ENCODE results near the gene COL24A1. TPM values are rescaled to one million over a fixed set of nuclear protein-coding genes. Genes with fewer than 3 reads are reported as not detected.

The COL24A1 gene
- total and polyA plus RNA-seq, 2 experiments from 2014 or later, result 0.22 to 0.23 TPM

DNA sequence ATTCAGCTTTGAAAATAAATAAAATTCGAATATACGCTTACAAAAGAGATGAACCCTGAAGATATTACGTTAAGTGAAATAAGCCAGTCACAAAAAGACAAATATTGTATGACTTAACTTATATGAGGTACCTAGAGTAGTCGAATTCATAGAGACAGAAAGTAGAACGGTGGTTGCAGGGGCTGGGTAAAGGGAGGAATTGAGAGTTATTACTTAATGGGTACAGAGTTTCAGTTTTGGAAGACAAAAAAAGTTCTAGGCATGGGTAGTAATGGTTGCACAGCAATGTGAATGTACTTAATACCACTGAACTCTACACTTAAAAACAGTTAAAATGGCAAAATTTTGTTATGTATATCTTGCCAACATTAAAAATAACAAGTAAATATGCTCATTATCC is 399.7 kb downstream of the COL24A1 start:
- no peak overlapping the region for H3K4me3 ChIP-seq
- no peaks in the 10 kb centered on the region for H4K20me1 ChIP-seq (ENCODE audit: insufficient read depth)
- in situ Hi-C loops (cut with MboI), result no loop called here
- H3K4me2 ChIP-seq (ENCODE audit: unreplicated experiment), result no peak overlapping the region
- no peak overlapping the region for H3K9ac ChIP-seq
- no peaks in the 10 kb centered on the region for H3K4me1 ChIP-seq (ENCODE audit: insufficient read depth)
- H3K9me2 ChIP-seq (ENCODE audit: insufficient read depth), result no peaks in the 10 kb centered on the region
- no peak for TF ChIP-seq EZH2 (IDR thresholded peaks at IDR 0.05; ENCODE audit: insufficient read depth, poor library complexity, severe bottlenecking)
- no peak for TF ChIP-seq EZH2phosphoT487 (IDR thresholded peaks at IDR 0.05; ENCODE audit: insufficient read depth, low read depth)
- H2AFZ ChIP-seq, result no peak overlapping the region
- DNase-seq, result no peak
- H3K79me2 ChIP-seq (ENCODE audit: insufficient read depth), result no peaks in the 10 kb centered on the region
- 73 to 80% methylated on average over 5 of the region's 5 CpGs for WGBS, 2 experiments (ENCODE audit: low coverage in 1 of 2, low lambda C conversion rate in 2 of 2, missing lambda C conversion rate in 2 of 2)
- H3F3A ChIP-seq (ENCODE audit: insufficient read depth), result no peaks in the 10 kb centered on the region
- H3K36me3 ChIP-seq (ENCODE audit: low read depth), result no peaks in the 10 kb centered on the region
- no peak overlapping the region for H3K27ac ChIP-seq
- H3K27me3 ChIP-seq (replicated peaks; ENCODE audit: insufficient read depth), result no peaks in the 10 kb centered on the region
- no peaks in the 10 kb centered on the region for H3K9me3 ChIP-seq (ENCODE audit: low read depth)

DNA sequence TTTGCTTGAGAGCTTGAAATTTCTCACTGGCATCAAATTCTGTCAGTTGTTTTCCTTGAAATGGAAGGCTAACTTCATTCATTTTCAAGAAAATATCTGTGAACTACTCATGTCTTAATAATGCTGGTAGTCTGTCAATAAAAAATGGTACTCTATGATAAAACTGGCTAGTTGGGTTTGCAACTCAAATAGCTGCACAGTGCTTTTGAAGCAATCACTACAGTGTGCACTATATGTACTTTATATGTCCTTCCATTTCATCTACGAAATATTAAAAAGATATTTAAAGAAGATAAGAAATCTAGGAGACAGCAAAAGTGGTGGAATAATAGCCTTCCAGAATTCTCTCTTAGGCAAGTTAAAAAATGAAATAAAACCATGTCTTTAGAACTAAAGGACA is 408.5 kb downstream of the COL24A1 start:
- Histone ChIP-seq H3K27ac (no peak overlapping the region), H3K27me3 (replicated peaks; ENCODE audit: insufficient read depth) (no peaks in the 10 kb centered on the region), H3K9me2 (ENCODE audit: insufficient read depth) (no peaks in the 10 kb centered on the region), H3F3A (ENCODE audit: insufficient read depth) (no peaks in the 10 kb centered on the region), H3K4me1 (ENCODE audit: insufficient read depth) (no peaks in the 10 kb centered on the region), H3K79me2 (ENCODE audit: insufficient read depth) (no peaks in the 10 kb centered on the region), H3K9me3 (ENCODE audit: low read depth) (no peaks in the 10 kb centered on the region), H3K4me2 (ENCODE audit: unreplicated experiment) (no peak overlapping the region), H4K20me1 (ENCODE audit: insufficient read depth) (no peaks in the 10 kb centered on the region), H3K4me3 (no peak overlapping the region), H2AFZ (no peak overlapping the region), H3K36me3 (ENCODE audit: low read depth) (no peaks in the 10 kb centered on the region), H3K9ac (no peak overlapping the region)
- DNase-seq, result no peak
- in situ Hi-C loops (cut with MboI), result no loop called here
- TF ChIP-seq EZH2 (IDR thresholded peaks at IDR 0.05; ENCODE audit: insufficient read depth, poor library complexity, severe bottlenecking) (no peak), EZH2phosphoT487 (IDR thresholded peaks at IDR 0.05; ENCODE audit: insufficient read depth, low read depth) (no peak)
- 36 to 47% methylated on average over 1 of the region's 1 CpG for WGBS, 2 experiments (ENCODE audit: low coverage in 1 of 2, low lambda C conversion rate in 2 of 2, missing lambda C conversion rate in 2 of 2)

DNA sequence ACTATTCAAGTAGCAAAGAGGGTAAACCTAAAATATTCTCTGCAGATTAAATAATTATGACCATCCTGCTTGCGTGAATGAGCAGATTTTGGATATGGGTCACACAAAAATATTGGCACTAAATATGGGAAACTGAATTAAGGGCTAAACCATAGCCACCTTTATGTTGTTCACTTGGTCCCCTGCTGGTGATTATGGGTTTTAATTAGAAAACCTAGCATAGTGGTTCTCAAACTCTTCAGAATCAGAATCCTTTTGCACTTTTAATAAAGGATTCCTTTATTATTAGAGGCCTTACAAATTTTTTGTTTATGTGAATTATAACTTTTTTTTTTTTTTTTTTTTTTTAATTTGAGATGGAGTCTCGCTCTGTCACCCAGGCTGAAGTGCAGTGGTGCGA is 409.8 kb downstream of the COL24A1 start:
- no peaks in the 10 kb centered on the region for H3K27me3 ChIP-seq (replicated peaks; ENCODE audit: insufficient read depth)
- H3K36me3 ChIP-seq (ENCODE audit: low read depth), result no peaks in the 10 kb centered on the region
- no peak for DNase-seq
- no peaks in the 10 kb centered on the region for H3K9me3 ChIP-seq (ENCODE audit: low read depth)
- in situ Hi-C loops (cut with MboI), result no loop called here
- no peaks in the 10 kb centered on the region for H3K4me1 ChIP-seq (ENCODE audit: insufficient read depth)
- no peak overlapping the region for H3K4me3 ChIP-seq
- no peaks in the 10 kb centered on the region for H4K20me1 ChIP-seq (ENCODE audit: insufficient read depth)
- H3F3A ChIP-seq (ENCODE audit: insufficient read depth), result no peaks in the 10 kb centered on the region
- WGBS, 2 experiments (ENCODE audit: low coverage in 1 of 2, low lambda C conversion rate in 2 of 2, missing lambda C conversion rate in 2 of 2), result 78 to 81% methylated on average over 3 of the region's 3 CpGs
- H3K9me2 ChIP-seq (ENCODE audit: insufficient read depth), result no peaks in the 10 kb centered on the region
- no peak overlapping the region for H3K9ac ChIP-seq
- no peak overlapping the region for H2AFZ ChIP-seq
- H3K4me2 ChIP-seq (ENCODE audit: unreplicated experiment), result no peak overlapping the region
- H3K79me2 ChIP-seq (ENCODE audit: insufficient read depth), result no peaks in the 10 kb centered on the region
- H3K27ac ChIP-seq, result no peak overlapping the region
- TF ChIP-seq EZH2 (IDR thresholded peaks at IDR 0.05; ENCODE audit: insufficient read depth, poor library complexity, severe bottlenecking) (no peak), EZH2phosphoT487 (IDR thresholded peaks at IDR 0.05; ENCODE audit: insufficient read depth, low read depth) (no peak)

DNA sequence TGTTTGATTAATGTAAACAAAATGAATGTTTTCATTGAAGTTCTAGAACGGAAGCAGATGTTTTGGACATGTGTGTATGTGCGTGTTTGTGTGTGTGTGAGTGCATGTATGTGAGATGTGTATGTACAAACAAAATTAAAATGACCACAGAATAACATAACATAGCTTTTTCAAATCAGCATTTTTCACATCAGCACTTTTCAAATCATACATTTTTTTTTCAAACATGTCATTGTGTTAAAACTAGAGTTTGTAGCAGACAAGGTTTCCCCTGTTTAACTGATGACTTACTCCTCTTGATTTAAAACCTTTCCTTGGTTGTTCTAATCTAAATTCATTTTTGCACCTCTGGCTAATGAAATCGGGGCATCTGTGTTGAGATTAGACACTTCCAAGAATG is 412.8 kb downstream of the COL24A1 start:
- Histone ChIP-seq H4K20me1 (ENCODE audit: insufficient read depth) (no peaks in the 10 kb centered on the region), H3F3A (ENCODE audit: insufficient read depth) (no peaks in the 10 kb centered on the region), H3K9me2 (ENCODE audit: insufficient read depth) (no peaks in the 10 kb centered on the region), H2AFZ (no peak overlapping the region), H3K27ac (no peak overlapping the region), H3K4me1 (ENCODE audit: insufficient read depth) (no peaks in the 10 kb centered on the region), H3K4me2 (ENCODE audit: unreplicated experiment) (no peak overlapping the region), H3K27me3 (replicated peaks; ENCODE audit: insufficient read depth) (no peaks in the 10 kb centered on the region), H3K9me3 (ENCODE audit: low read depth) (no peaks in the 10 kb centered on the region), H3K36me3 (ENCODE audit: low read depth) (no peaks in the 10 kb centered on the region), H3K79me2 (ENCODE audit: insufficient read depth) (no peaks in the 10 kb centered on the region), H3K9ac (no peak overlapping the region), H3K4me3 (no peak overlapping the region)
- no peak for DNase-seq
- 68% methylated on average over 3 of the region's 3 CpGs for WGBS, 2 experiments (ENCODE audit: low coverage in 1 of 2, low lambda C conversion rate in 2 of 2, missing lambda C conversion rate in 2 of 2)
- TF ChIP-seq EZH2 (IDR thresholded peaks at IDR 0.05; ENCODE audit: insufficient read depth, poor library complexity, severe bottlenecking) (no peak), EZH2phosphoT487 (IDR thresholded peaks at IDR 0.05; ENCODE audit: insufficient read depth, low read depth) (no peak)
- in situ Hi-C loops (cut with MboI), result no loop called here

DNA sequence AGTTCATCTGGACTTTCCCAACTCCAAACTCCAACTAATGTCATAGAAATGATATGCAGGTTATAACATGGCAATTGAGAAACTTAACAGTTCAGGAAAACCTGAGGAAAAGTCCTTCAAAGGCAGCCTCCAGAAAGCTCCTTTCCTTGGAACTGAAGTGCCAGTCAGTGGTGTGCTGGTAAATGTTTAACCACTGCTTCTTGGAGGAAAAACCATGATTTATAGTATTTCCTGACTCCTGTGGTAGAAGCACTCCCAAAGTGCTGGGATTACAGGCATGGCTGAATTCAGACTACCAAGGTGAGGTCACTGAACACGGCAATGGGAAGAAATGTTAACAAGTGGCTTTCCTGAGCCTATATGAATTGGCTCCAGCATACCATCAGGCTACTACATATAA is 421.6 kb downstream of the COL24A1 start:
- TF ChIP-seq EZH2phosphoT487 (IDR thresholded peaks at IDR 0.05; ENCODE audit: insufficient read depth, low read depth), result no peak
- Histone ChIP-seq H3K4me1 (ENCODE audit: insufficient read depth) (no peaks in the 10 kb centered on the region), H4K20me1 (ENCODE audit: insufficient read depth) (no peaks in the 10 kb centered on the region), H3K79me2 (ENCODE audit: insufficient read depth) (no peaks in the 10 kb centered on the region), H3F3A (ENCODE audit: insufficient read depth) (no peaks in the 10 kb centered on the region), H3K9ac (no peak overlapping the region), H3K4me3 (no peak overlapping the region), H3K27me3 (replicated peaks; ENCODE audit: insufficient read depth) (no peaks in the 10 kb centered on the region), H2AFZ (no peak overlapping the region), H3K36me3 (ENCODE audit: low read depth) (no peaks in the 10 kb centered on the region), H3K4me2 (ENCODE audit: unreplicated experiment) (no peak overlapping the region), H3K9me2 (ENCODE audit: insufficient read depth) (no peaks in the 10 kb centered on the region), H3K9me3 (ENCODE audit: low read depth) (no peaks in the 10 kb centered on the region), H3K27ac (no peak overlapping the region)
- 89 to 92% methylated on average over 1 of the region's 1 CpG for WGBS, 2 experiments (ENCODE audit: low coverage in 1 of 2, low lambda C conversion rate in 2 of 2, missing lambda C conversion rate in 2 of 2)
- in situ Hi-C loops (cut with MboI), result no loop called here
- DNase-seq, result no peak
